Prostate gland (tissue), 2 donors: ENCODE measurements around the gene ACLY.

ENCODE experiments used
- POLR2A ChIP-seq: fragments of 450-650 bp; IDR thresholded peaks from one replicate; pipeline ENCODE4 v1.6.1; 2016; ENCODE audit warnings: antibody characterized with exemption, mild to moderate bottlenecking
- POLR2AphosphoS5 ChIP-seq: sonication (generic); formaldehyde crosslinking; IDR thresholded peaks from one replicate; pipeline ENCODE4 v1.6.1; 2017; ENCODE audit warnings: antibody characterized with exemption
- TF ChIP-seq, protein P1 (sequence below), 4 experiments: fragments of 200-600 bp in 2 of 4; fragments of 450-650 bp in 2 of 4; sonication (generic) in 2 of 4; IDR thresholded peaks; 1 replicate in 3 of 4; 2 replicates in 1 of 4; pipeline ENCODE4 v1.5.1; 2016 to 2019; ENCODE audit warnings: antibody characterized with exemption in 4 of 4, mild to moderate bottlenecking in 2 of 4, moderate library complexity in 2 of 4

DNA sequence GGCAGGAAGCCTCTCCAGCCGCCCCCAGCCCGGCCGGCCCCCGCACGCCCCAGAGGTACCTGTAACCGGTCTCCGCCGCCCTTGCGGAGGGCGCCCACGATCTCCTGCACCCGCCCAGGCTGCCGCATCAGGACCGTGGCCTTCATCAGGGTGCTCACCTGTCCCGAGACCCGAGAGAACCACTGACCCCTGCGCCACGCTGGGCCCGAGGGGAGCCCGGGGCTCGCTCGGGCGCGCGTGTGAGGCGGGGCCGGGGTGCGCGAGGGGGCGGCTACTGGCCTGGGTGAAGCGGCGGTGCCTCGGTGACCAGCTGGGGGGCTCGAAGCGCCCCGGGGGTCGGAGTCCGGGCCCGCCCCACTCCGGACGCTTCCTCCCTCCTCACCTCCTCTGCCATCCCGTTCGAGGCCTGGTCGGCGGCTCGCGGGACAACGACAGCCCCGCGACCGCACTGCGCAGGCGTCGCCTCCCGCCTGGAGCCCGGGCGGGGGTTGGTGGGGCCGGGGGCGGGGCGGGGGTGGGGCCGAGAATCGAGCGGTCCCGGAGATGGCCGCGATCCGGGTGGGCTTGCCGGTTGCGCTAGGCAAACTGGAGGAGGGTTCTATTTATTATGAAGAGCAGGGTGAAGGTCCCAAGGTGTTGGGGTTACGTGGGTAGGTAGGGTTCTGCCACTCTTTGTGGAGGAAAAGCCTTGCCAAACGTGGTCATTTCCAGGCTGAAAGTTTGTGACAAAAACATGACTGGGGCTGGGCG is 82.8 kb downstream of the ACLY start, which contains the start of gene NT5C3B:
- TF ChIP-seq, protein P1, sequence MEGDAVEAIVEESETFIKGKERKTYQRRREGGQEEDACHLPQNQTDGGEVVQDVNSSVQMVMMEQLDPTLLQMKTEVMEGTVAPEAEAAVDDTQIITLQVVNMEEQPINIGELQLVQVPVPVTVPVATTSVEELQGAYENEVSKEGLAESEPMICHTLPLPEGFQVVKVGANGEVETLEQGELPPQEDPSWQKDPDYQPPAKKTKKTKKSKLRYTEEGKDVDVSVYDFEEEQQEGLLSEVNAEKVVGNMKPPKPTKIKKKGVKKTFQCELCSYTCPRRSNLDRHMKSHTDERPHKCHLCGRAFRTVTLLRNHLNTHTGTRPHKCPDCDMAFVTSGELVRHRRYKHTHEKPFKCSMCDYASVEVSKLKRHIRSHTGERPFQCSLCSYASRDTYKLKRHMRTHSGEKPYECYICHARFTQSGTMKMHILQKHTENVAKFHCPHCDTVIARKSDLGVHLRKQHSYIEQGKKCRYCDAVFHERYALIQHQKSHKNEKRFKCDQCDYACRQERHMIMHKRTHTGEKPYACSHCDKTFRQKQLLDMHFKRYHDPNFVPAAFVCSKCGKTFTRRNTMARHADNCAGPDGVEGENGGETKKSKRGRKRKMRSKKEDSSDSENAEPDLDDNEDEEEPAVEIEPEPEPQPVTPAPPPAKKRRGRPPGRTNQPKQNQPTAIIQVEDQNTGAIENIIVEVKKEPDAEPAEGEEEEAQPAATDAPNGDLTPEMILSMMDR (IDR thresholded peaks at IDR 0.05), result no peak
- TF ChIP-seq POLR2A, result peak; percentile 18
- TF ChIP-seq POLR2AphosphoS5, result peak; percentile 21
